ENCODE data around the gene CDK6. TPM values are rescaled to one million over a fixed set of nuclear protein-coding genes. Genes with fewer than 3 reads are reported as not detected.
A peak's percentile ranks its signal among the peaks of the same experiment; 100 is the strongest.

The CDK6 gene
- total and polyA plus RNA-seq, 10 of the 15 experiments (the other 5 are each of a cell fraction or from before 2014, with no cell fraction given) = 8.0 to 118 (median 45.8) TPM

- no peak for TF ChIP-seq NFYA (IDR thresholded peaks at IDR 0.05; ENCODE audit: borderline replicate concordance, low read depth, low read length)
- no peak for TF ChIP-seq SREBF1 (IDR thresholded peaks at IDR 0.05; ENCODE audit: low read length)
- peak; percentile 33; the same call in 1 of the 2 replicates for TF ChIP-seq RUNX3 (IDR thresholded peaks at IDR 0.05; ENCODE audit: low read length)
These were observed 214.3 kb downstream of the CDK6 start (continued) for GRCh38 chr7:92622030-92622429.

- ChIA-PET POLR2A (interaction anchor here (0.9 to 1.8 kb wide), 4 partner anchors 9 to 254 kb away, joined by 3 to 6 read pairs (median 4); no protein-coding TSS in a partner anchor), CTCF (interaction anchor here (0.8 to 4.8 kb wide), 28 partner anchors 9 to 426 kb away, joined by 3 to 58 read pairs (median 5); no protein-coding TSS in a partner anchor), SMC1A (ENCODE audit: uncharacterized antibody, unreplicated experiment) (interaction anchor here (0.8 to 5.4 kb wide), 24 partner anchors 10 to 435 kb away, joined by 3 to 44 read pairs (median 9); partner anchors contain the start of gene CDK6), RAD21 (ENCODE audit: unreplicated experiment) (interaction anchor here (0.9 to 7.1 kb wide), 20 partner anchors 10 to 436 kb away, joined by 3 to 78 read pairs (median 5); partner anchors contain the start of gene CDK6)
- ATAC-seq (peak; percentile 83), FAIRE-seq (no peak), DNase-seq (ENCODE audit: low read depth, low spot score) (peak; percentile 38)
- Histone ChIP-seq H4K20me1 (ENCODE audit: control insufficient read depth, insufficient read depth) (no peaks in the 10 kb centered on the region), H3K27ac (ENCODE audit: control insufficient read depth, insufficient read depth) (peak overlapping the region; percentile 75), H3K36me3 (ENCODE audit: control insufficient read depth in 2 of 2, insufficient read depth in 2 of 2, low read length in 1 of 2) (peaks cover 2 to 10% of the 10 kb centered on the region in 2 experiments; a peak in 3 of 4 replicates), H3K79me2 (ENCODE audit: control insufficient read depth, insufficient read depth, low read length) (peaks cover 2% of the 10 kb centered on the region), H3K9ac (ENCODE audit: control insufficient read depth, insufficient read depth, low read length) (peak overlapping the region; percentile 40; the same call in 1 of the 2 replicates), H2AFZ (ENCODE audit: control insufficient read depth, low read depth, low read length) (no peak overlapping the region), H3K9me3 (replicated peaks; ENCODE audit: control insufficient read depth, insufficient read depth, low read length) (peaks cover 1% of the 10 kb centered on the region; the same call in 1 of the 3 replicates), H3K4me1 (ENCODE audit: control insufficient read depth, insufficient read depth, low read length) (peaks cover 16% of the 10 kb centered on the region), H3K4me2 (ENCODE audit: control insufficient read depth, insufficient read depth) (peak overlapping the region; percentile 61), H3K4me3 (peak overlapping the region; percentile 12; the same call in 1 of the 2 replicates), H3K27me3 (replicated peaks in 1 of 2; ENCODE audit: control insufficient read depth in 2 of 2, insufficient read depth in 2 of 2, low read length in 1 of 2) (no peaks in the 10 kb centered on the region)
- intact Hi-C loops (cut with micrococcal nuclease; ENCODE audit: unreplicated experiment) (loop anchor here (1.0 to 5.0 kb wide), 9 partner anchors 13 to 434 kb away; no protein-coding TSS in a partner anchor), in situ Hi-C loops (cut with MboI) (loop anchor here (5.0 kb wide), 2 partner anchors 211 to 431 kb away; no protein-coding TSS in a partner anchor)
- BruUV-seq (replicated peaks) = no TSS peak
- 58% methylated on average over 2 of the region's 2 CpGs for WGBS (ENCODE audit: insufficient coverage, insufficient replicate concordance, low lambda C conversion rate, missing lambda C conversion rate)
- TF ChIP-seq PAX5 (IDR thresholded peaks at IDR 0.05; ENCODE audit: borderline replicate concordance, low read depth, low read length) = peak; percentile 88
- TF ChIP-seq GABPA (IDR thresholded peaks at IDR 0.05; ENCODE audit: low read depth) = no peak
- TF ChIP-seq JUNB (IDR thresholded peaks at IDR 0.05) = peak; percentile 6; the same call in 1 of the 2 replicates
- peak; percentile 7; the same call in 1 of the 2 replicates for TF ChIP-seq ATF2 (IDR thresholded peaks at IDR 0.05; ENCODE audit: low read length)
- peak; percentile 50; the same call in 1 of the 2 replicates for TF ChIP-seq NFIC (IDR thresholded peaks at IDR 0.05; ENCODE audit: low read depth, low read length)
- 0 out of 2 replicates have a peak, but pooled peaks have one; percentile 8 for TF ChIP-seq CHD4 (IDR thresholded peaks at IDR 0.05)
- 0 out of 2 replicates have a peak, but pooled peaks have one; percentile 31 for TF ChIP-seq MEF2A (IDR thresholded peaks at IDR 0.05; ENCODE audit: insufficient read depth, low read depth, low read length)
- peak; percentile 94 for TF ChIP-seq PAX8 (IDR thresholded peaks at IDR 0.05)
- TF ChIP-seq TBL1XR1 (IDR thresholded peaks at IDR 0.05; ENCODE audit: low read depth, low read length) = no peak
- 0 out of 2 replicates have a peak, but pooled peaks have one; percentile 19 for TF ChIP-seq PML (IDR thresholded peaks at IDR 0.05; ENCODE audit: low read length)
- peak; percentile 38; the same call in 1 of the 2 replicates for TF ChIP-seq ZNF384 (IDR thresholded peaks at IDR 0.05; ENCODE audit: borderline replicate concordance, low read depth, low read length)
These were observed 214.8 kb downstream of the CDK6 start for GRCh38 chr7:92621561-92622023.

Measured in GM12878 (cell line).